Endothelial cell of umbilical vein (primary cell): ENCODE data around the gene CCDC38. TPM values are rescaled to one million over a fixed set of nuclear protein-coding genes. Genes with fewer than 3 reads are reported as not detected.
"Not testable (repeated sequence)": the region's sequence is repeated elsewhere in the genome, so short reads cannot be mapped to it uniquely, and the experiment has no call there.

Experiments
- BruUV-seq: library from RNA; stranded (reverse); fragments of 400-500 nt; replicated peaks from 2 replicates; lab custom pipeline; 2021; lab: Mats Ljungman, UMichigan
- CTCF ChIA-PET: fragments of 300-600, 350-600 bp; sonication (Branson Sonifier 250); formaldehyde crosslinking; loops from one replicate; lab custom pipeline; 2021; ENCODE audit warnings: antibody characterized with exemption, inconsistent platforms; lab: Charles Lee
- POLR2A ChIA-PET: fragments of 300-600, 350-600 bp; sonication (Branson Sonifier 250); formaldehyde crosslinking; loops from one replicate; lab custom pipeline; 2021; ENCODE audit warnings: antibody characterized with exemption, inconsistent platforms; lab: Charles Lee
- DNase-seq: peaks from one replicate; pipeline ENCODE4 v3.0.0-alpha.2; 2011; ENCODE audit warnings: low read depth, low spot score
- FAIRE-seq: peaks from 2 replicates; lab custom pipeline; 2011; peaks lifted over from hg19 to GRCh38; lab: Jason Lieb, UNC
- H2AFZ ChIP-seq: 2 replicates; pipeline ENCODE4 v1.6.0; 2012; ENCODE audit warnings: low read depth, low read length, control low read depth, inconsistent platforms
- H3K27ac ChIP-seq: 2 replicates; pipeline ENCODE4 v1.5.1; 2011; ENCODE audit warnings: low read depth, mild to moderate bottlenecking, control low read depth, low read length, moderate library complexity; ENCODE audit not compliant: insufficient read depth
- H3K27me3 ChIP-seq, 2 experiments: 2 replicates each; pipeline versions ENCODE4 v1.6.0 to v1.6.1; 2011; ENCODE audit warnings: low read length in 2 of 2, mixed read lengths in 1 of 2; ENCODE audit not compliant: control insufficient read depth in 2 of 2, insufficient read depth in 2 of 2
- H3K36me3 ChIP-seq, 2 experiments: 2 replicates in 1 of 2; 3 replicates in 1 of 2; pipeline ENCODE4 v1.5.1; 2011; ENCODE audit warnings: low read length in 2 of 2, mild to moderate bottlenecking in 1 of 2, moderate library complexity in 1 of 2; ENCODE audit not compliant: control insufficient read depth in 2 of 2, insufficient read depth in 2 of 2; ENCODE audit errors: extremely low read depth in 1 of 2
- H3K4me1 ChIP-seq: 3 replicates; pipeline ENCODE4 v1.5.1; 2011; ENCODE audit warnings: mild to moderate bottlenecking, low read length; ENCODE audit not compliant: control insufficient read depth, insufficient read depth; ENCODE audit errors: extremely low read depth
- H3K4me2 ChIP-seq: 2 replicates; pipeline ENCODE4 v1.6.1; 2011; ENCODE audit warnings: low read length, control low read depth, mixed read lengths; ENCODE audit not compliant: insufficient read depth
- H3K4me3 ChIP-seq, 3 experiments: fragments of 200-600 bp in 1 of 3; sonication (generic), shearing (Covaris generic) in 1 of 3; replicated peaks in 1 of 3; 2 replicates each; pipeline ENCODE4 v1.5.1; 2011 to 2016; ENCODE audit warnings: control low read depth in 3 of 3, low read length in 3 of 3, mild to moderate bottlenecking in 2 of 3, inconsistent platforms in 1 of 3, low read depth in 1 of 3, moderate library complexity in 1 of 3; ENCODE audit not compliant: insufficient read depth in 1 of 3
- H3K79me2 ChIP-seq: 2 replicates; pipeline ENCODE4 v1.6.0; 2012; ENCODE audit warnings: low read length, inconsistent platforms; ENCODE audit not compliant: control insufficient read depth, insufficient read depth
- H3K9ac ChIP-seq: replicated peaks from 2 replicates; pipeline ENCODE3; 2011; ENCODE audit warnings: low read length, control low read depth; ENCODE audit not compliant: insufficient read depth; ENCODE audit errors: extremely low read depth
- H3K9me1 ChIP-seq: replicated peaks from 3 replicates; pipeline ENCODE4 v1.6.0; 2011; ENCODE audit warnings: mild to moderate bottlenecking, low read length; ENCODE audit not compliant: control insufficient read depth, insufficient read depth; ENCODE audit errors: extremely low read depth
- H3K9me3 ChIP-seq: replicated peaks from 2 replicates; pipeline ENCODE4 v1.5.1; 2012; ENCODE audit warnings: low read length, inconsistent platforms; ENCODE audit not compliant: control insufficient read depth, insufficient read depth
- H4K20me1 ChIP-seq: replicated peaks from 2 replicates; pipeline ENCODE3; 2011; ENCODE audit warnings: mild to moderate bottlenecking, low read length; ENCODE audit not compliant: control insufficient read depth, insufficient read depth; ENCODE audit errors: extremely low read depth
- EZH2 ChIP-seq: IDR thresholded peaks from 2 replicates; pipeline ENCODE4 v1.6.1; 2012; ENCODE audit warnings: borderline replicate concordance, low read depth, mild to moderate bottlenecking, moderate library complexity, low read length, inconsistent platforms; ENCODE audit not compliant: severe bottlenecking
- FOS ChIP-seq: IDR thresholded peaks from 2 replicates; pipeline ENCODE4 v1.6.1; 2011; ENCODE audit warnings: mild to moderate bottlenecking, low read length, moderate library complexity, borderline replicate concordance; ENCODE audit not compliant: insufficient read depth
- GATA2 ChIP-seq: IDR thresholded peaks from 2 replicates; pipeline ENCODE4 v1.7.0; 2011; ENCODE audit warnings: low read depth, mild to moderate bottlenecking, moderate library complexity, mixed read lengths, low read length; ENCODE audit not compliant: insufficient read length, insufficient read depth
- JUN ChIP-seq: IDR thresholded peaks from 2 replicates; pipeline ENCODE4 v1.6.1; 2011; ENCODE audit warnings: borderline replicate concordance, low read depth; ENCODE audit not compliant: insufficient read length, insufficient read depth
- MYC ChIP-seq: IDR thresholded peaks from one replicate; pipeline ENCODE4 v1.6.1; 2011; ENCODE audit warnings: mild to moderate bottlenecking, low read depth, low read length
- POLR2A ChIP-seq: IDR thresholded peaks from 2 replicates; pipeline ENCODE4 v1.6.1; 2012; ENCODE audit warnings: low read depth, mild to moderate bottlenecking, control low read depth, low read length
- POLR2AphosphoS5 ChIP-seq: IDR thresholded peaks from 2 replicates; pipeline ENCODE4 v1.6.1; 2012; ENCODE audit warnings: low read depth, mild to moderate bottlenecking, control low read depth, low read length, moderate library complexity; ENCODE audit not compliant: insufficient read depth
- dilution Hi-C: fragments of 300-500 bp; cut with MboI; formaldehyde crosslinking; loops from one replicate; pipeline ENCODE4 v1.15.0; 2019; ENCODE audit warnings: low sequenced_read_pairs; ENCODE audit not compliant: extremely low pct_ligation_motif_present
- intact Hi-C: fragments of 100-400 bp; cut with micrococcal nuclease; formaldehyde crosslinking; loops from one replicate; pipeline ENCODE4 v1.10.0; 2022
- polyA plus RNA-seq, 4 experiments: library from polyadenylated mRNA; depleted of rRNA in 3 of 4; stranded (reverse) in 3 of 4; unstranded in 1 of 4; fragments of >200 nt; gene quantifications; 2 replicates each; pipeline versions ENCODE4 v1.2.1 to v1.2.3, GENCODE V29; 2011 to 2012; ENCODE audit warnings: missing spikeins in 1 of 4
- total RNA-seq: library from RNA; stranded (reverse); gene quantifications from 2 replicates; pipeline ENCODE4 v1.2.3, GENCODE V29; 2021
- TF ChIP-seq, protein P1 (sequence below): IDR thresholded peaks from 2 replicates; pipeline ENCODE4 v1.6.1; 2011; ENCODE audit not compliant: insufficient read depth, insufficient read length
- TF ChIP-seq, protein P2 (sequence below), 2 donors: IDR thresholded peaks; 1 replicate in 1 of 2; 2 replicates in 1 of 2; pipeline ENCODE4 v1.5.1; 2011; ENCODE audit warnings: low read length in 2 of 2, mild to moderate bottlenecking in 2 of 2, moderate library complexity in 2 of 2, control low read depth in 1 of 2, inconsistent platforms in 1 of 2, low read depth in 1 of 2; ENCODE audit not compliant: insufficient read depth in 1 of 2; ENCODE audit errors: extremely low read depth in 1 of 2

The CCDC38 gene
- total and polyA plus RNA-seq, 2 donors (not counting 3 experiments of a cell fraction or from before 2014, with no cell fraction given), result not detected

DNA sequence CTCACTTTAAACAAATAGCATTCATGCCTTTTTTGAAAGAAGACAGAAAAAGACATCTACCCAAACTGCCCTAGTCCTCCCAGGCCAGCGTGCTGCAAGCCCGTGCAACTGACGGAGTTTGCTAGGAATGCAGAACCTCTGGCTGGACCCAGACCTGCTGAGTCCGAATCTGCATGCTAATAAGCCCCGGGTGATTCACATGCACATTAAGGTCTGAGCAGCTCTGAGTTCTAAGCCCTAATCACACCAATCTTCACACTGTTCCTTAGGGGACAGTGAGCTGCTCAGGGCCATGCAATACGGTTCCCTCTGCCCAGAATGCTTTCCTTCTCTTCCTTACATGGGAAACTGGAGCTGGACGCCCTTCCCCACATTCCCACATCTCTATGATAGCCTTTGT is 28.5 kb upstream of the CCDC38 start:
- no TSS peak for BruUV-seq
- CTCF ChIA-PET, result interaction anchor here (0.7 to 1.4 kb wide), 4 partner anchors 9 to 52 kb away, joined by 3 to 4 read pairs (median 4); no protein-coding TSS in a partner anchor
- no peak for DNase-seq

DNA sequence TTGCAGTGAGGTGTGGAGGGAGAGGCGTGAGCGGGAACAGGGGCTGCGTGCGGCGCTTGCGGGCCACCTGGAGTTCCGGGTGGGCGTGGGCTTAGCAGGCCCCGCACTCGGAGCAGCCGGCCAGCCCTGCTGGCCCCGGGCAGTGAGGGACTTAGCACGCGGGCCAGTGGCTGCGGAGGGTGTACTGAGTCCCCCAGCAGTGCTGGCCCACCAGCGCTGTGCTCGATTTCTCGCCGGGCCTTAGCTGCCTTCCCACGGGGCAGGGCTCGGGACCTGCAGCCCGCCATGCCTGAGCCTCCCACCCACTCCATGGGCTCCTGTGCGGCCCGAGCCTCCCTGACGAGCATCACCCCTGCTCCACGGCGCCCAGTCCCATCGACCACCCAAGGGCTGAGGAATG is 26.7 kb upstream of the CCDC38 start:
- H3K9me1 ChIP-seq, H3K27ac ChIP-seq, BruUV-seq, H2AFZ ChIP-seq, H3K4me1 ChIP-seq, H3K27me3 ChIP-seq, H3K4me2 ChIP-seq, DNase-seq, H3K9me3 ChIP-seq, H3K4me3 ChIP-seq, FAIRE-seq, POLR2A ChIA-PET, dilution Hi-C loops, H4K20me1 ChIP-seq, H3K36me3 ChIP-seq, H3K79me2 ChIP-seq, intact Hi-C loops, H3K9ac ChIP-seq: not testable (repeated sequence)
- CTCF ChIA-PET, result interaction anchor here (1.1 kb wide), 1 partner anchor 29 kb away, joined by 4 read pairs; no protein-coding TSS in a partner anchor

More for the DNA sequence above, 28.5 kb upstream of the CCDC38 start:
- no peaks in the 10 kb centered on the region for H4K20me1 ChIP-seq
- FAIRE-seq, result no peak
- H3K27me3 ChIP-seq, result peaks cover 3 to 4% of the 10 kb centered on the region in 2 experiments
- H3K9me3 ChIP-seq, result no peaks in the 10 kb centered on the region
- no peak overlapping the region for H2AFZ ChIP-seq
- no peak overlapping the region for H3K9ac ChIP-seq
- H3K9me1 ChIP-seq, result no peaks in the 10 kb centered on the region
- dilution Hi-C loops (no loop called here), intact Hi-C loops (no loop called here)
- no peak overlapping the region for H3K4me2 ChIP-seq
- H3K79me2 ChIP-seq, result no peaks in the 10 kb centered on the region
- no peak overlapping the region for H3K27ac ChIP-seq
- no peaks in the 10 kb centered on the region for H3K36me3 ChIP-seq
- no peaks in the 10 kb centered on the region for H3K4me1 ChIP-seq
- no peak overlapping the region for H3K4me3 ChIP-seq
- POLR2A ChIA-PET, result no interaction called here
- no peak for TF ChIP-seq GATA2
- no peak for TF ChIP-seq POLR2AphosphoS5
- no peak for TF ChIP-seq JUN
- no peak for TF ChIP-seq MYC
- TF ChIP-seq, protein P1, sequence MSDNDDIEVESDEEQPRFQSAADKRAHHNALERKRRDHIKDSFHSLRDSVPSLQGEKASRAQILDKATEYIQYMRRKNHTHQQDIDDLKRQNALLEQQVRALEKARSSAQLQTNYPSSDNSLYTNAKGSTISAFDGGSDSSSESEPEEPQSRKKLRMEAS, result no peak
- TF ChIP-seq, protein P2, sequence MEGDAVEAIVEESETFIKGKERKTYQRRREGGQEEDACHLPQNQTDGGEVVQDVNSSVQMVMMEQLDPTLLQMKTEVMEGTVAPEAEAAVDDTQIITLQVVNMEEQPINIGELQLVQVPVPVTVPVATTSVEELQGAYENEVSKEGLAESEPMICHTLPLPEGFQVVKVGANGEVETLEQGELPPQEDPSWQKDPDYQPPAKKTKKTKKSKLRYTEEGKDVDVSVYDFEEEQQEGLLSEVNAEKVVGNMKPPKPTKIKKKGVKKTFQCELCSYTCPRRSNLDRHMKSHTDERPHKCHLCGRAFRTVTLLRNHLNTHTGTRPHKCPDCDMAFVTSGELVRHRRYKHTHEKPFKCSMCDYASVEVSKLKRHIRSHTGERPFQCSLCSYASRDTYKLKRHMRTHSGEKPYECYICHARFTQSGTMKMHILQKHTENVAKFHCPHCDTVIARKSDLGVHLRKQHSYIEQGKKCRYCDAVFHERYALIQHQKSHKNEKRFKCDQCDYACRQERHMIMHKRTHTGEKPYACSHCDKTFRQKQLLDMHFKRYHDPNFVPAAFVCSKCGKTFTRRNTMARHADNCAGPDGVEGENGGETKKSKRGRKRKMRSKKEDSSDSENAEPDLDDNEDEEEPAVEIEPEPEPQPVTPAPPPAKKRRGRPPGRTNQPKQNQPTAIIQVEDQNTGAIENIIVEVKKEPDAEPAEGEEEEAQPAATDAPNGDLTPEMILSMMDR (IDR thresholded peaks at IDR 0.05; ENCODE audit: extremely low read depth in 1 of 2, insufficient read depth in 1 of 2, low read depth in 1 of 2, low read length in 2 of 2), result no peak
- TF ChIP-seq FOS, result no peak
- TF ChIP-seq EZH2, result no peak
- no peak for TF ChIP-seq POLR2A
